Gastrocnemius medialis (tissue), 4 donors: Measurements from ENCODE around the gene MLIP. TPM values are rescaled to one million over a fixed set of nuclear protein-coding genes. Genes with fewer than 3 reads are reported as not detected.

Experiments
- ATAC-seq, 2 donors: fragments of 150-250 bp; one replicate each; pipeline ENCODE4 v1.9.1; 2016
- DNase-seq, 2 donors: peaks; one replicate each; pipeline ENCODE4 v3.0.0-alpha.2; 2019
- H3K27ac ChIP-seq, 4 donors: fragments of 200-600 bp; sonication (generic); 1 replicate in 1 of 4; 2 replicates in 3 of 4; pipeline ENCODE4 v1.5.1; 2016 to 2018; ENCODE audit warnings: mild to moderate bottlenecking in 2 of 4, moderate library complexity in 1 of 4
- H3K27me3 ChIP-seq, 3 donors: fragments of 200-600 bp; sonication (generic) in 2 of 3; 1 replicate in 1 of 3; 2 replicates in 2 of 3; pipeline versions ENCODE4 v1.5.1 to v1.6.0; 2016 to 2019; ENCODE audit warnings: mild to moderate bottlenecking in 1 of 3, moderate library complexity in 1 of 3
- H3K36me3 ChIP-seq, 2 donors: fragments of 200-600 bp; sonication (generic) in 1 of 2; one replicate each; pipeline ENCODE4 v1.5.1; 2017 to 2018
- H3K4me1 ChIP-seq, 2 donors: fragments of 200-600 bp; sonication (generic) in 1 of 2; one replicate each; pipeline ENCODE4 v1.5.1; 2016 to 2017; ENCODE audit warnings: mild to moderate bottlenecking in 2 of 2
- H3K4me3 ChIP-seq, 4 donors: fragments of 200-600 bp; sonication (generic) in 3 of 4; 1 replicate in 1 of 4; 2 replicates in 3 of 4; pipeline ENCODE4 v1.5.1; 2016 to 2019; ENCODE audit warnings: mild to moderate bottlenecking in 2 of 4
- H3K9me3 ChIP-seq, 3 donors: fragments of 200-600 bp; sonication (generic) in 2 of 3; 1 replicate in 1 of 3; 2 replicates in 2 of 3; pipeline ENCODE4 v1.5.1; 2016 to 2019
- CTCF ChIP-seq, 5 experiments: fragments of 450-650 bp in 3 of 5; fragments of 200-600 bp in 2 of 5; sonication (generic) in 2 of 5; IDR thresholded peaks in 4 of 5; conservative IDR thresholded peaks in 1 of 5; 1 replicate in 4 of 5; 2 replicates in 1 of 5; pipeline ENCODE4 v1.5.1; 2016 to 2019; ENCODE audit warnings: antibody characterized with exemption in 5 of 5, mild to moderate bottlenecking in 3 of 5, moderate library complexity in 3 of 5
- POLR2A ChIP-seq, 2 donors: fragments of 450-650 bp; IDR thresholded peaks; one replicate each; pipeline ENCODE4 v1.6.1; 2017; ENCODE audit warnings: antibody characterized with exemption in 2 of 2, mild to moderate bottlenecking in 2 of 2, moderate library complexity in 2 of 2
- in situ Hi-C, 4 donors: fragments of 200-750 bp; cut with MboI; loops; one replicate each; pipeline versions ENCODE4 v1.15.0 to v1.8.0; 2017; ENCODE audit warnings: low sequenced_read_pairs in 4 of 4
- intact Hi-C: fragments of 100-400 bp; cut with DNase I; formaldehyde crosslinking; loops from one replicate; pipeline ENCODE4 v1.15.1; 2023; ENCODE audit warnings: low total_unique reads
- total RNA-seq, 4 donors: library from RNA; depleted of rRNA; stranded (reverse); fragments of >200 nt; gene quantifications; one replicate each; pipeline versions ENCODE4 v1.1.0 to v1.2.3, GENCODE V29; 2016

Gene MLIP
- total RNA-seq, 4 donors from 2014 or later, result 130 to 200 (median 160) TPM

- Histone ChIP-seq H3K27me3 (no peaks in the 10 kb centered on the region), H3K36me3 (no peaks in the 10 kb centered on the region), H3K4me1 (no peaks in the 10 kb centered on the region), H3K4me3 (no peak overlapping the region), H3K27ac (no peak overlapping the region), H3K9me3 (no peaks in the 10 kb centered on the region)
- DNase-seq (no peak), ATAC-seq (no peak)
- TF ChIP-seq CTCF (IDR thresholded peaks at IDR 0.05 in 4 of 5, conservative IDR thresholded peaks at IDR 0.05 in 1 of 5) (no peak), POLR2A (IDR thresholded peaks at IDR 0.05) (no peak)
- in situ Hi-C loops (no loop called here), intact Hi-C loops (no loop called here)
Measured at GRCh38 chr6:54310377-54311152, 199.3 kb downstream of the MLIP start.

GRCh38 chr6:54315656-54316055 lies 204.4 kb downstream of the MLIP start:
- H3K4me3 ChIP-seq, result no peak overlapping the region
- H3K4me1 ChIP-seq, result no peaks in the 10 kb centered on the region
- no peak for DNase-seq
- intact Hi-C loops, result no loop called here
- no peak for ATAC-seq
- no peaks in the 10 kb centered on the region for H3K27me3 ChIP-seq
- H3K36me3 ChIP-seq, result no peaks in the 10 kb centered on the region
- in situ Hi-C loops, result no loop called here
- no peak overlapping the region for H3K27ac ChIP-seq
- TF ChIP-seq POLR2A (IDR thresholded peaks at IDR 0.05), result no peak
- TF ChIP-seq CTCF (IDR thresholded peaks at IDR 0.05 in 4 of 5, conservative IDR thresholded peaks at IDR 0.05 in 1 of 5), result no peak
- no peaks in the 10 kb centered on the region for H3K9me3 ChIP-seq

Other genes starting within 250 kb of the MLIP start
- gene TINAG, start 197.0 kb downstream of the MLIP start, total RNA-seq, result under 1 TPM in 3 of 4 donors, not detected in 1; 0.36 to 0.78 (median 0.41) TPM